Measurements from ENCODE around the gene NEUROG2. TPM values are rescaled to one million over a fixed set of nuclear protein-coding genes. Genes with fewer than 3 reads are reported as not detected.

NEUROG2 gene
- total RNA-seq, 1 donor from 2014 or later = 0.09 TPM

- peaks cover 71% of the 10 kb centered on the region for H3K27me3 Mint-ChIP-seq (ENCODE audit: insufficient read depth, low read depth)
- Histone ChIP-seq H3K27ac (peak overlapping the region; percentile 18), H2AFZ (replicated peaks) (no peak overlapping the region), H3K4me3 (peak overlapping the region; percentile 36), H3F3A (ENCODE audit: low read depth) (peaks cover 76% of the 10 kb centered on the region), H3K4me1 (peaks cover 59% of the 10 kb centered on the region), H3K79me2 (ENCODE audit: low read depth) (no peaks in the 10 kb centered on the region), H3K27me3 (peaks cover 99% of the 10 kb centered on the region), H3K9ac (no peak overlapping the region), H4K20me1 (ENCODE audit: low read depth) (peaks cover 52% of the 10 kb centered on the region), H3K9me3 (ENCODE audit: low read depth) (no peaks in the 10 kb centered on the region), H3K36me3 (no peaks in the 10 kb centered on the region), H3K4me2 (peak overlapping the region; percentile 89)
- peaks cover 65% of the 10 kb centered on the region for H3K4me1 Mint-ChIP-seq
- H3K4me3 Mint-ChIP-seq = peak overlapping the region; percentile 85
- TF ChIP-seq EZH2phosphoT487 (IDR thresholded peaks at IDR 0.05) = peak; percentile 92
- no peak for TF ChIP-seq EZH2 (IDR thresholded peaks at IDR 0.05)
- TF ChIP-seq CTCF (IDR thresholded peaks at IDR 0.05) = no peak
- H3K36me3 Mint-ChIP-seq = no peaks in the 10 kb centered on the region
- H3K9me3 Mint-ChIP-seq = peaks cover 2% of the 10 kb centered on the region
- no peak overlapping the region for H3K27ac Mint-ChIP-seq
- DNase-seq (ENCODE audit: low spot score) = peak; percentile 90
Measured at GRCh38 chr4:112521123-112522023, 5.4 kb upstream of the NEUROG2 start.

- H3K27me3 ChIP-seq = peaks cover 99% of the 10 kb centered on the region
- Mint-ChIP-seq H3K27ac (no peak overlapping the region), H3K27me3 (ENCODE audit: insufficient read depth, low read depth) (peaks cover 74% of the 10 kb centered on the region), H3K4me1 (peaks cover 62% of the 10 kb centered on the region), H3K36me3 (no peaks in the 10 kb centered on the region), H3K9me3 (peaks cover 2% of the 10 kb centered on the region), H3K4me3 (peak overlapping the region; percentile 85)
- H2AFZ ChIP-seq (replicated peaks) = no peak overlapping the region
- peak overlapping the region; percentile 89 for H3K4me2 ChIP-seq
- H3K9ac ChIP-seq = no peak overlapping the region
- H3F3A ChIP-seq (ENCODE audit: low read depth) = peaks cover 84% of the 10 kb centered on the region
- H3K9me3 ChIP-seq (ENCODE audit: low read depth) = no peaks in the 10 kb centered on the region
- TF ChIP-seq EZH2phosphoT487 (IDR thresholded peaks at IDR 0.05) = no peak
- TF ChIP-seq EZH2 (IDR thresholded peaks at IDR 0.05) = peak; percentile 7
- no peak overlapping the region for H3K27ac ChIP-seq
- peak overlapping the region; percentile 36 for H3K4me3 ChIP-seq
- no peaks in the 10 kb centered on the region for H3K36me3 ChIP-seq
- peaks cover 64% of the 10 kb centered on the region for H3K4me1 ChIP-seq
- H4K20me1 ChIP-seq (ENCODE audit: low read depth) = peaks cover 56% of the 10 kb centered on the region
- H3K79me2 ChIP-seq (ENCODE audit: low read depth) = no peaks in the 10 kb centered on the region
- DNase-seq (ENCODE audit: low spot score) = no peak
Measured at GRCh38 chr4:112520598-112521122, 4.7 kb upstream of the NEUROG2 start.

- Mint-ChIP-seq H3K36me3 (peaks cover under 1% of the 10 kb centered on the region), H3K27ac (no peak overlapping the region), H3K27me3 (ENCODE audit: insufficient read depth, low read depth) (peaks cover 78% of the 10 kb centered on the region), H3K4me3 (peak overlapping the region; percentile 85), H3K9me3 (peaks cover 3% of the 10 kb centered on the region), H3K4me1 (peaks cover 65% of the 10 kb centered on the region)
- Histone ChIP-seq H3K9ac (no peak overlapping the region), H3K36me3 (no peaks in the 10 kb centered on the region), H3F3A (ENCODE audit: low read depth) (peaks cover 86% of the 10 kb centered on the region), H3K4me3 (peak overlapping the region; percentile 36), H3K9me3 (ENCODE audit: low read depth) (no peaks in the 10 kb centered on the region), H2AFZ (replicated peaks) (no peak overlapping the region), H3K4me2 (peak overlapping the region; percentile 89), H3K79me2 (ENCODE audit: low read depth) (no peaks in the 10 kb centered on the region), H4K20me1 (ENCODE audit: low read depth) (peaks cover 62% of the 10 kb centered on the region), H3K27me3 (peaks cover 99% of the 10 kb centered on the region), H3K4me1 (peaks cover 68% of the 10 kb centered on the region), H3K27ac (no peak overlapping the region)
- TF ChIP-seq EZH2 (IDR thresholded peaks at IDR 0.05) (peak; percentile 30), CTCF (IDR thresholded peaks at IDR 0.05) (peak; percentile 55), EZH2phosphoT487 (IDR thresholded peaks at IDR 0.05) (peak; percentile 5)
- DNase-seq (ENCODE audit: low spot score) = peak; percentile 81
Measured at GRCh38 chr4:112519689-112520597, 4.0 kb upstream of the NEUROG2 start.
